ENCODE data around the gene DHX30. TPM values are rescaled to one million over a fixed set of nuclear protein-coding genes. Genes with fewer than 3 reads are reported as not detected.
A peak's percentile ranks its signal among the peaks of the same experiment; 100 is the strongest.

DHX30 gene
- total RNA-seq, 2 donors from 2014 or later: 62.2 to 84.4 TPM

DNA sequence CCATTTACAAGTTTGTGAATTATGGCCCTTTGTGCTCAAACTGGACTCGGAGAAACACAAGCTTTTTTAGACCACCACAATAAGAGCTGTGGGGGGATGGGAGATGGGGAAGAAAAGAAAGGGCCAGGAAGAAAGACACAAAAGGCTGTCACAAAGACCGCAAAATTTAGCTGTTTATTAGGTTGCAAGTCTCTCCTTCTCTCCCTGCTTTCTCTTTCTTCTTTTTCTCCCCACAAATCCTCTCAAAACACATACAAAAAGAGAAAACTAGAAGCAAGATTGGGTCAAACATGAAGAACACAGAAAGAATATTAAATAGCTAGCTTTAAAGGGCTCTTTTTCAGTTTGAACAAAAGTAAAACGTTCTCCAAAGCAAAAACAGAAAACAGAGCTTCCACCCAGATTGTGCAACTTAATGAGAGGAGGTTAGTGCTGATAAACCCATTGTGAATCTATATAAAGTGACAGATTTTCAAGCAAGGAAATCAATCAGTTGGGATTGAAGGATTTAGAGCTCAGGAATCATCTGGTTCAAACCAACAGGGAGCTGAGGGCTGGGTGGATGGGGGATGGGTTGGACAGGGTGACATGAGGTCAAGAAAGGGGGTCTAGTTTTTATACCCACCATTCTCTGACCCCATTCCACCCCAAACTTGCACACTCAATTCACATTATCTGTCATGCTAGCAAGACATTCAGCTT is 87.3 kb downstream of the DHX30 start:
- Mint-ChIP-seq H3K9me3 (no peaks in the 10 kb centered on the region), H3K36me3 (peaks cover 9 to 21% of the 10 kb centered on the region in 2 donors), H3K27ac (peak overlapping the region in 1 of 2 donors; percentile 44)
- ATAC-seq: no peak
- no peak for DNase-seq (ENCODE audit: low spot score in 2 of 2)

- Mint-ChIP-seq H3K27ac (no peak overlapping the region), H3K9me3 (no peaks in the 10 kb centered on the region), H3K36me3 (peaks cover 7 to 16% of the 10 kb centered on the region in 2 donors)
- ATAC-seq (no peak), DNase-seq (ENCODE audit: low spot score in 2 of 2) (no peak)
Observed at GRCh38 chr3:47890828-47891612, 88.1 kb downstream of the DHX30 start.

DNA sequence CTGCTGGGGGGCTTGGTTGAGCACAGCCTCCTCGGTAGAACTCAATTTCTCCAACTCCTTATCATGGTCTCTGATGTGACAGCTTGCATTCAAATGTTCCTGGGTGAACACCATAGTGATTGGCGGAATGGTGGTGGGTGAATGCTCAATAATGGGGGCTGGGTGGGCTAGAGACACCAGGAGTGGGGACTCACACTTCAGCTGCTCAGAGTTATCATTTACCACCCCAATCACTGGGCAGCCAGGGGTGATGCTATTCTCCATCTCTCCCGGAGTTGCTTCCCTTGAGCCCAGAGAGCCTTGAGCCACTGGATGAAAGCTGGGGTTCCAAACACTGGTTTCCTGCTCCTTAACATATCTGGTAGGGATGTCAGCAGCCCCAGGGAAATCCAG is 88.7 kb downstream of the DHX30 start:
- no peaks in the 10 kb centered on the region for H3K9me3 Mint-ChIP-seq
- DNase-seq (ENCODE audit: low spot score in 2 of 2) (no peak), ATAC-seq (no peak)
- H3K36me3 Mint-ChIP-seq: peaks cover 7 to 10% of the 10 kb centered on the region in 2 donors
- no peak overlapping the region for H3K27ac Mint-ChIP-seq

- H3K36me3 Mint-ChIP-seq: peaks cover 7% of the 10 kb centered on the region in 2 donors
- ATAC-seq: no peak
Observed at GRCh38 chr3:47892286-47893040, 89.5 kb downstream of the DHX30 start.

GRCh38 chr3:47895241-47895640 is 92.3 kb downstream of the DHX30 start:
- Mint-ChIP-seq H3K27ac (no peak overlapping the region), H3K9me3 (no peaks in the 10 kb centered on the region), H3K36me3 (peaks cover 0 to 7% of the 10 kb centered on the region in 2 donors)
- DNase-seq (ENCODE audit: low spot score in 2 of 2) (no peak), ATAC-seq (no peak)

More at GRCh38 chr3:47892286-47893040, 89.5 kb downstream of the DHX30 start:
- Mint-ChIP-seq H3K9me3 (no peaks in the 10 kb centered on the region), H3K27ac (no peak overlapping the region)
- no peak for DNase-seq (ENCODE audit: low spot score in 2 of 2)

DNA sequence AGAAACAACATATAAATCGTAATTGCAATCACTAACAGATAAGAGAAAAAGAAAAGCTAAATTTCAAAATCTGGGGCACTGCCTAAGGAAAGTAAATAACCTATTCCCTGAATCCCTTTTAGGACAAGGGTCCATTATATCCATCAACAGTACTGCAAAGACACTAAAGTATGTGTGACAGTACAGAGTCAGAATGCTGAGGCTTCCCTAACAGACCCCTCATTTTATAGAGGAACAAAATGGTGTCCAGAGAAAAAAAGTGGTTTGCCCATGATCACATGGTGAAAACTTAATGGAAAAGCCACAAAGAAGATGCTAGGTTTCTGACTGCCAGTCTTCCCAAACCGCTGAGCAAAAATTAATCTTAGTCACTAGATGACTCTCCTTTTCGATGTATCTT is 93.8 kb downstream of the DHX30 start:
- ATAC-seq: no peak

GRCh38 chr3:47897954-47898353 is 95.0 kb downstream of the DHX30 start:
- H3K27ac Mint-ChIP-seq: no peak overlapping the region
- no peaks in the 10 kb centered on the region for H3K36me3 Mint-ChIP-seq
- DNase-seq (ENCODE audit: low spot score in 2 of 2): no peak
- H3K9me3 Mint-ChIP-seq: no peaks in the 10 kb centered on the region
- ATAC-seq: no peak

More for the DNA sequence above, 93.8 kb downstream of the DHX30 start:
- no peaks in the 10 kb centered on the region for H3K9me3 Mint-ChIP-seq
- H3K36me3 Mint-ChIP-seq: peaks cover 0 to 7% of the 10 kb centered on the region in 2 donors
- DNase-seq (ENCODE audit: low spot score in 2 of 2): no peak
- H3K27ac Mint-ChIP-seq: no peak overlapping the region

DNA sequence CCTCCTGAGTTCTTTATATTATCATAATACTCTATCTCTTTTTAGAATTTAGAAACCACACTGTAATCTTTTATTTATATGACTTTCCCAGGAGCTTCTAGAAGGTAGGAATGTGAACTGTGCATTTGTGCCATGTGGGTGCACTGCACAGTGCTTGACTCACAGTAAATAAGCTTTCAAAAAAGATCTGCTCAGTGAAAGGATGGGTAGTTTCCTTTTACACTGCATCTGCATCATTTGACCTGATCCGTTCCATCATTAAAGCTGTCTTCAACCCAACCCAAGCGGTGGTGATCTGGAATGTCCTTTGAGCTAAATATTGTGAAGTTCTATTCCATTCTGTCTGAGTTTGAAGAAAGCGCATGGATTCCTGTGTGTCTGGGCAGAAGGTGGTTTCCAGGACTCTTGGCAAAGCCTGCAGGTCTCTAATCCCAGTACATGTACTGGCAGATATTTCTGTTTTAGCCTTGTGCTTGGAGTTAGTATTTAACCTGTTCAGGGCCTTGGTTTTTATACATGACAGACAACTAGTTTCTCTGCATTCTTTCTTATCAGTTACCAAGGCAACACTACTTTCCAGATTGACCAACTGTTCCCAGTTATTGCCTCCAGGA is 96.7 kb downstream of the DHX30 start:
- DNase-seq (ENCODE audit: low spot score in 2 of 2) (no peak), ATAC-seq (no peak)
- no peaks in the 10 kb centered on the region for H3K9me3 Mint-ChIP-seq
- H3K36me3 Mint-ChIP-seq: no peaks in the 10 kb centered on the region
- H3K27ac Mint-ChIP-seq: peak overlapping the region in 1 of 2 donors; percentile 34

Other genes starting within 250 kb of the DHX30 start
- gene CSPG5, start 224.3 kb upstream of the DHX30 start, total RNA-seq: 1 to 10 TPM in 1 of 2 donors, under 1 TPM in 1; 0.16 to 1.2 TPM
- gene SMARCC1, start 21.2 kb upstream of the DHX30 start, total RNA-seq: 100 to 1,000 TPM in 1 of 2 donors, 10 to 100 TPM in 1; 98.9 to 138 TPM
- 100 to 1,000 TPM in 1 of 2 donors, 10 to 100 TPM in 1; 70.1 to 118 TPM for gene MAP4, start 213.3 kb downstream of the DHX30 start, total RNA-seq